Endothelial cell of umbilical vein (primary cell): ENCODE data around the gene SPANXN3.
"Not testable (repeated sequence)": the region's sequence is repeated elsewhere in the genome, so short reads cannot be mapped to it uniquely, and the experiment has no call there.

Source experiments
- EZH2 ChIP-seq: IDR thresholded peaks from 2 replicates; pipeline ENCODE4 v1.6.1; 2012; ENCODE audit warnings: borderline replicate concordance, low read depth, mild to moderate bottlenecking, moderate library complexity, low read length, inconsistent platforms; ENCODE audit not compliant: severe bottlenecking
- MYC ChIP-seq: IDR thresholded peaks from one replicate; pipeline ENCODE4 v1.6.1; 2011; ENCODE audit warnings: mild to moderate bottlenecking, low read depth, low read length
- POLR2A ChIP-seq: IDR thresholded peaks from 2 replicates; pipeline ENCODE4 v1.6.1; 2012; ENCODE audit warnings: low read depth, mild to moderate bottlenecking, control low read depth, low read length
- POLR2AphosphoS5 ChIP-seq: IDR thresholded peaks from 2 replicates; pipeline ENCODE4 v1.6.1; 2012; ENCODE audit warnings: low read depth, mild to moderate bottlenecking, control low read depth, low read length, moderate library complexity; ENCODE audit not compliant: insufficient read depth
- TF ChIP-seq, protein P1 (sequence below), 2 donors: IDR thresholded peaks; 1 replicate in 1 of 2; 2 replicates in 1 of 2; pipeline ENCODE4 v1.5.1; 2011; ENCODE audit warnings: low read length in 2 of 2, mild to moderate bottlenecking in 2 of 2, moderate library complexity in 2 of 2, control low read depth in 1 of 2, inconsistent platforms in 1 of 2, low read depth in 1 of 2; ENCODE audit not compliant: insufficient read depth in 1 of 2; ENCODE audit errors: extremely low read depth in 1 of 2
- TF ChIP-seq, protein P2 (sequence below): IDR thresholded peaks from 2 replicates; pipeline ENCODE4 v1.6.1; 2011; ENCODE audit not compliant: insufficient read depth, insufficient read length

DNA sequence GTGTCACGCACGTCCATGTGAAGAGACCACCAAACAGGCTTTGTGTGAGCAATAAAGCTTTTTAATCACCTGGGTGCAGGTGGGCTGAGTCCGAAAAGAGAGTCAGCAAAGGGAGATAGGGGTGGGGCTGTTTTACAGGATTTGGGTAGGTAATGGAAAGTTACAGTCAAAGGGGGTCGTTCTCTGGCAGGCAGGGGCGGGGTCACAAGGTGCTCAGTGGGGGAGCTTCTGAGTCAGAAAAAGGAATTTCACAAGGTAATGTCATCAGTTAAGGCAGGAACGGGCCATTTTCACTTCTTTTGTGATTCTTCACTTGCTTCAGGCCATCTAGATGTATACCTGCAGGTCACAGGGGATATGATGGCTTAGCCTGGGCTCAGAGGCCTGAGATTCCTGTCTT, 15.1 kb downstream of the SPANXN3 start:
- TF ChIP-seq, protein P1, sequence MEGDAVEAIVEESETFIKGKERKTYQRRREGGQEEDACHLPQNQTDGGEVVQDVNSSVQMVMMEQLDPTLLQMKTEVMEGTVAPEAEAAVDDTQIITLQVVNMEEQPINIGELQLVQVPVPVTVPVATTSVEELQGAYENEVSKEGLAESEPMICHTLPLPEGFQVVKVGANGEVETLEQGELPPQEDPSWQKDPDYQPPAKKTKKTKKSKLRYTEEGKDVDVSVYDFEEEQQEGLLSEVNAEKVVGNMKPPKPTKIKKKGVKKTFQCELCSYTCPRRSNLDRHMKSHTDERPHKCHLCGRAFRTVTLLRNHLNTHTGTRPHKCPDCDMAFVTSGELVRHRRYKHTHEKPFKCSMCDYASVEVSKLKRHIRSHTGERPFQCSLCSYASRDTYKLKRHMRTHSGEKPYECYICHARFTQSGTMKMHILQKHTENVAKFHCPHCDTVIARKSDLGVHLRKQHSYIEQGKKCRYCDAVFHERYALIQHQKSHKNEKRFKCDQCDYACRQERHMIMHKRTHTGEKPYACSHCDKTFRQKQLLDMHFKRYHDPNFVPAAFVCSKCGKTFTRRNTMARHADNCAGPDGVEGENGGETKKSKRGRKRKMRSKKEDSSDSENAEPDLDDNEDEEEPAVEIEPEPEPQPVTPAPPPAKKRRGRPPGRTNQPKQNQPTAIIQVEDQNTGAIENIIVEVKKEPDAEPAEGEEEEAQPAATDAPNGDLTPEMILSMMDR (IDR thresholded peaks at IDR 0.05; ENCODE audit: extremely low read depth in 1 of 2, insufficient read depth in 1 of 2, low read depth in 1 of 2, low read length in 2 of 2) = not testable (repeated sequence)
- not testable (repeated sequence) for TF ChIP-seq EZH2, POLR2AphosphoS5, POLR2A, MYC
- TF ChIP-seq, protein P2, sequence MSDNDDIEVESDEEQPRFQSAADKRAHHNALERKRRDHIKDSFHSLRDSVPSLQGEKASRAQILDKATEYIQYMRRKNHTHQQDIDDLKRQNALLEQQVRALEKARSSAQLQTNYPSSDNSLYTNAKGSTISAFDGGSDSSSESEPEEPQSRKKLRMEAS = not testable (repeated sequence)
